ENCODE results near the gene CFAP68. TPM values are rescaled to one million over a fixed set of nuclear protein-coding genes. Genes with fewer than 3 reads are reported as not detected.

The CFAP68 gene
- total and polyA plus RNA-seq, 9 of the 15 experiments (the other 6 are each of a cell fraction or from before 2014, with no cell fraction given): 22.8 to 72.3 (median 52.5) TPM

GRCh38 chr11:111871693-111872161 lies 7.6 kb upstream of the CFAP68 start (continued):
- TF ChIP-seq, protein P1, sequence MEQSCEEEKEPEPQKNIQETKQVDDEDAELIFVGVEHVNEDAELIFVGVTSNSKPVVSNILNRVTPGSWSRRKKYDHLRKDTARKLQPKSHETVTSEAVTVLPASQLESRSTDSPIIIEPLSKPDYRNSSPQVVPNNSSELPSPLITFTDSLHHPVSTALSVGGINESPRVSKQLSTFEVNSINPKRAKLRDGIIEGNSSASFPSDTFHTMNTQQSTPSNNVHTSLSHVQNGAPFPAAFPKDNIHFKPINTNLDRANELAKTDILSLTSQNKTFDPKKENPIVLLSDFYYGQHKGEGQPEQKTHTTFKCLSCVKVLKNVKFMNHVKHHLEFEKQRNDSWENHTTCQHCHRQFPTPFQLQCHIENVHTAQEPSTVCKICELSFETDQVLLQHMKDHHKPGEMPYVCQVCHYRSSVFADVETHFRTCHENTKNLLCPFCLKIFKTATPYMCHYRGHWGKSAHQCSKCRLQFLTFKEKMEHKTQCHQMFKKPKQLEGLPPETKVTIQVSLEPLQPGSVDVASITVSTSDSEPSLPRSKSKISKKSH (CRISPR knock-in tag; IDR thresholded peaks at IDR 0.05): no peak
- TF ChIP-seq ZNF316 (IDR thresholded peaks at IDR 0.05) (no peak), IRF2 (CRISPR knock-in tag; IDR thresholded peaks at IDR 0.05) (no peak), CHD2 (IDR thresholded peaks at IDR 0.05; ENCODE audit: low read depth, low read length) (no peak), STAT5B (CRISPR knock-in tag; IDR thresholded peaks at IDR 0.05) (no peak), KLF10 (CRISPR knock-in tag; IDR thresholded peaks at IDR 0.05) (no peak), SIN3A (IDR thresholded peaks at IDR 0.05; ENCODE audit: borderline replicate concordance in 2 of 2, control insufficient read depth in 1 of 2, low read depth in 2 of 2, low read length in 2 of 2) (no peak), GABPB1 (CRISPR knock-in tag; IDR thresholded peaks at IDR 0.05) (no peak), GATAD2B (IDR thresholded peaks at IDR 0.05; ENCODE audit: borderline replicate concordance) (no peak), POLR3G (IDR thresholded peaks at IDR 0.05; ENCODE audit: extremely low read depth, insufficient read length, insufficient replicate concordance) (no peak), DEAF1 (CRISPR knock-in tag; IDR thresholded peaks at IDR 0.05) (no peak)
- TF ChIP-seq, protein P2, sequence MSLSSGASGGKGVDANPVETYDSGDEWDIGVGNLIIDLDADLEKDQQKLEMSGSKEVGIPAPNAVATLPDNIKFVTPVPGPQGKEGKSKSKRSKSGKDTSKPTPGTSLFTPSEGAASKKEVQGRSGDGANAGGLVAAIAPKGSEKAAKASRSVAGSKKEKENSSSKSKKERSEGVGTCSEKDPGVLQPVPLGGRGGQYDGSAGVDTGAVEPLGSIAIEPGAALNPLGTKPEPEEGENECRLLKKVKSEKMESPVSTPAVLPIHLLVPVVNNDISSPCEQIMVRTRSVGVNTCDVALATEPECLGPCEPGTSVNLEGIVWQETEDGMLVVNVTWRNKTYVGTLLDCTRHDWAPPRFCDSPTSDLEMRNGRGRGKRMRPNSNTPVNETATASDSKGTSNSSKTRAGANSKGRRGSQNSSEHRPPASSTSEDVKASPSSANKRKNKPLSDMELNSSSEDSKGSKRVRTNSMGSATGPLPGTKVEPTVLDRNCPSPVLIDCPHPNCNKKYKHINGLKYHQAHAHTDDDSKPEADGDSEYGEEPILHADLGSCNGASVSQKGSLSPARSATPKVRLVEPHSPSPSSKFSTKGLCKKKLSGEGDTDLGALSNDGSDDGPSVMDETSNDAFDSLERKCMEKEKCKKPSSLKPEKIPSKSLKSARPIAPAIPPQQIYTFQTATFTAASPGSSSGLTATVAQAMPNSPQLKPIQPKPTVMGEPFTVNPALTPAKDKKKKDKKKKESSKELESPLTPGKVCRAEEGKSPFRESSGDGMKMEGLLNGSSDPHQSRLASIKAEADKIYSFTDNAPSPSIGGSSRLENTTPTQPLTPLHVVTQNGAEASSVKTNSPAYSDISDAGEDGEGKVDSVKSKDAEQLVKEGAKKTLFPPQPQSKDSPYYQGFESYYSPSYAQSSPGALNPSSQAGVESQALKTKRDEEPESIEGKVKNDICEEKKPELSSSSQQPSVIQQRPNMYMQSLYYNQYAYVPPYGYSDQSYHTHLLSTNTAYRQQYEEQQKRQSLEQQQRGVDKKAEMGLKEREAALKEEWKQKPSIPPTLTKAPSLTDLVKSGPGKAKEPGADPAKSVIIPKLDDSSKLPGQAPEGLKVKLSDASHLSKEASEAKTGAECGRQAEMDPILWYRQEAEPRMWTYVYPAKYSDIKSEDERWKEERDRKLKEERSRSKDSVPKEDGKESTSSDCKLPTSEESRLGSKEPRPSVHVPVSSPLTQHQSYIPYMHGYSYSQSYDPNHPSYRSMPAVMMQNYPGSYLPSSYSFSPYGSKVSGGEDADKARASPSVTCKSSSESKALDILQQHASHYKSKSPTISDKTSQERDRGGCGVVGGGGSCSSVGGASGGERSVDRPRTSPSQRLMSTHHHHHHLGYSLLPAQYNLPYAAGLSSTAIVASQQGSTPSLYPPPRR (CRISPR knock-in tag; IDR thresholded peaks at IDR 0.05; ENCODE audit: borderline replicate concordance): no peak
